ENCODE data around the gene MAGT1. TPM values are rescaled to one million over a fixed set of nuclear protein-coding genes. Genes with fewer than 3 reads are reported as not detected.

MAGT1 gene
- total and polyA plus RNA-seq, 4 donors = 29.0 to 121 (median 58.0) TPM

DNA sequence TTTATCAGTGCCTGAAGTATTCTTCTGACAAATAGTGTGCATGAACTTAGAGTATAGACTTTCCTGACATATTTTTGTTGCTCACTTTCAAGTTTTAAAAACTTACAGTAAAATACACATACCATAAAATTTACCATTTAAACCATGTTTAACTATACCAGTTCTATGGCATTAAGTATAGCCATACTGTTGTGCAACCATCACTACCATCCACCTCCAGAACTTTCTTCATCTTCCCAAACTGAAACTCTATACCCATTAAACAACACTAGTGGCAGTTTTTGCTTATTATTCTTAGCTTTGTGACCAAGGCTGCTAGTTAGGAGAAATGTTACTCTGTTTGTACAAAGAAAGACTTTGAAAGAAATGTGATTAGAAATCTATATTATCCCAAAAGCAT, 41.1 kb upstream of the MAGT1 start:
- DNase-seq (ENCODE audit: low spot score) = no peak
- TF ChIP-seq RAD21 (IDR thresholded peaks at IDR 0.05) = no peak
- no peak for TF ChIP-seq RXRA (IDR thresholded peaks at IDR 0.05)
- TF ChIP-seq HNF4A (conservative IDR thresholded peaks at IDR 0.05) = no peak
- no peak for TF ChIP-seq YY1 (IDR thresholded peaks at IDR 0.05)
- TF ChIP-seq, protein P1, sequence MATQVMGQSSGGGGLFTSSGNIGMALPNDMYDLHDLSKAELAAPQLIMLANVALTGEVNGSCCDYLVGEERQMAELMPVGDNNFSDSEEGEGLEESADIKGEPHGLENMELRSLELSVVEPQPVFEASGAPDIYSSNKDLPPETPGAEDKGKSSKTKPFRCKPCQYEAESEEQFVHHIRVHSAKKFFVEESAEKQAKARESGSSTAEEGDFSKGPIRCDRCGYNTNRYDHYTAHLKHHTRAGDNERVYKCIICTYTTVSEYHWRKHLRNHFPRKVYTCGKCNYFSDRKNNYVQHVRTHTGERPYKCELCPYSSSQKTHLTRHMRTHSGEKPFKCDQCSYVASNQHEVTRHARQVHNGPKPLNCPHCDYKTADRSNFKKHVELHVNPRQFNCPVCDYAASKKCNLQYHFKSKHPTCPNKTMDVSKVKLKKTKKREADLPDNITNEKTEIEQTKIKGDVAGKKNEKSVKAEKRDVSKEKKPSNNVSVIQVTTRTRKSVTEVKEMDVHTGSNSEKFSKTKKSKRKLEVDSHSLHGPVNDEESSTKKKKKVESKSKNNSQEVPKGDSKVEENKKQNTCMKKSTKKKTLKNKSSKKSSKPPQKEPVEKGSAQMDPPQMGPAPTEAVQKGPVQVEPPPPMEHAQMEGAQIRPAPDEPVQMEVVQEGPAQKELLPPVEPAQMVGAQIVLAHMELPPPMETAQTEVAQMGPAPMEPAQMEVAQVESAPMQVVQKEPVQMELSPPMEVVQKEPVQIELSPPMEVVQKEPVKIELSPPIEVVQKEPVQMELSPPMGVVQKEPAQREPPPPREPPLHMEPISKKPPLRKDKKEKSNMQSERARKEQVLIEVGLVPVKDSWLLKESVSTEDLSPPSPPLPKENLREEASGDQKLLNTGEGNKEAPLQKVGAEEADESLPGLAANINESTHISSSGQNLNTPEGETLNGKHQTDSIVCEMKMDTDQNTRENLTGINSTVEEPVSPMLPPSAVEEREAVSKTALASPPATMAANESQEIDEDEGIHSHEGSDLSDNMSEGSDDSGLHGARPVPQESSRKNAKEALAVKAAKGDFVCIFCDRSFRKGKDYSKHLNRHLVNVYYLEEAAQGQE (IDR thresholded peaks at IDR 0.05) = no peak
- no peak for TF ChIP-seq TAF1 (conservative IDR thresholded peaks at IDR 0.05)
- no peak for TF ChIP-seq NR2F2 (IDR thresholded peaks at IDR 0.05)
- TF ChIP-seq FOXA2 (IDR thresholded peaks at IDR 0.05) = no peak
- no peak for TF ChIP-seq SP1 (IDR thresholded peaks at IDR 0.05)
- TF ChIP-seq, protein P2, sequence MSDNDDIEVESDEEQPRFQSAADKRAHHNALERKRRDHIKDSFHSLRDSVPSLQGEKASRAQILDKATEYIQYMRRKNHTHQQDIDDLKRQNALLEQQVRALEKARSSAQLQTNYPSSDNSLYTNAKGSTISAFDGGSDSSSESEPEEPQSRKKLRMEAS (IDR thresholded peaks at IDR 0.05) = no peak
- TF ChIP-seq, protein P3, sequence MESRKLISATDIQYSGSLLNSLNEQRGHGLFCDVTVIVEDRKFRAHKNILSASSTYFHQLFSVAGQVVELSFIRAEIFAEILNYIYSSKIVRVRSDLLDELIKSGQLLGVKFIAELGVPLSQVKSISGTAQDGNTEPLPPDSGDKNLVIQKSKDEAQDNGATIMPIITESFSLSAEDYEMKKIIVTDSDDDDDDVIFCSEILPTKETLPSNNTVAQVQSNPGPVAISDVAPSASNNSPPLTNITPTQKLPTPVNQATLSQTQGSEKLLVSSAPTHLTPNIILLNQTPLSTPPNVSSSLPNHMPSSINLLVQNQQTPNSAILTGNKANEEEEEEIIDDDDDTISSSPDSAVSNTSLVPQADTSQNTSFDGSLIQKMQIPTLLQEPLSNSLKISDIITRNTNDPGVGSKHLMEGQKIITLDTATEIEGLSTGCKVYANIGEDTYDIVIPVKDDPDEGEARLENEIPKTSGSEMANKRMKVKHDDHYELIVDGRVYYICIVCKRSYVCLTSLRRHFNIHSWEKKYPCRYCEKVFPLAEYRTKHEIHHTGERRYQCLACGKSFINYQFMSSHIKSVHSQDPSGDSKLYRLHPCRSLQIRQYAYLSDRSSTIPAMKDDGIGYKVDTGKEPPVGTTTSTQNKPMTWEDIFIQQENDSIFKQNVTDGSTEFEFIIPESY (IDR thresholded peaks at IDR 0.05) = no peak
- no peak for TF ChIP-seq GABPA (IDR thresholded peaks at IDR 0.05 in 1 of 2, conservative IDR thresholded peaks at IDR 0.05 in 1 of 2)
- H3K4me3 ChIP-seq (ENCODE audit: low read depth in 1 of 3, low read length in 3 of 3) = no peak overlapping the region
- no peaks in the 10 kb centered on the region for H3K27me3 ChIP-seq (ENCODE audit: control insufficient read depth in 4 of 4, insufficient read depth in 4 of 4, low read length in 3 of 4)
- H3K9me3 ChIP-seq (ENCODE audit: control insufficient read depth in 4 of 4, low read length in 3 of 4) = no peaks in the 10 kb centered on the region
- no peaks in the 10 kb centered on the region for H3K4me1 ChIP-seq (ENCODE audit: control insufficient read depth in 4 of 4, insufficient read depth in 4 of 4, low read length in 3 of 4)
- no peak overlapping the region for H3K27ac ChIP-seq (ENCODE audit: low read depth in 1 of 2, low read length in 2 of 2)
- H3K9ac ChIP-seq (ENCODE audit: low read depth in 1 of 2, low read length in 2 of 2) = no peak overlapping the region
- H3K36me3 ChIP-seq (ENCODE audit: control insufficient read depth in 4 of 4, insufficient read depth in 3 of 4, low read depth in 1 of 4, low read length in 3 of 4) = no peaks in the 10 kb centered on the region

DNA sequence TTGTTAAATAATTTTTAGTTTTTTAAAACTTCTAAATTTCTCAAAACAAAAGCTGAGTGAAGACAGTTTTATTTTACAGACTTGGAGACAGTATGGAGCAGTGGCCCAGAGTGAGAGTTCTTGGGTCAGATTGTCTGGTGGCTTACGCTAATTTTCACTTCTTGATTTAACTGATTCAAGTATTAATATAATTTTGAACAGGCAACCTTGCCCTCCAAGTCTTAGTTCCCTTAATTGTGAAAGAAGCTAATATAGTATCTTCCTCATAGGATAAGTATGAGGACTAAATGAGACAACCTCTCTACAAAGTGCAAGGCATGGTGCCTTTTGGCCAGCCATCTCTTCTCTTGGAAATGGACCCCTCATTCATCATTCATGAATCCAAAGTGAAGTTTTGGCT, 40.7 kb upstream of the MAGT1 start:
- TF ChIP-seq, protein P1 (IDR thresholded peaks at IDR 0.05) = no peak
- TF ChIP-seq FOXA2 (IDR thresholded peaks at IDR 0.05) (no peak), NR2F2 (IDR thresholded peaks at IDR 0.05) (no peak), HNF4G (IDR thresholded peaks at IDR 0.05) (no peak), RXRA (IDR thresholded peaks at IDR 0.05) (no peak)
- no peaks in the 10 kb centered on the region for H3K9me3 ChIP-seq (ENCODE audit: control insufficient read depth in 4 of 4, low read length in 3 of 4)
- H3K4me3 ChIP-seq (ENCODE audit: low read depth in 1 of 3, low read length in 3 of 3) = no peak overlapping the region
- no peak overlapping the region for H3K27ac ChIP-seq (ENCODE audit: low read depth in 1 of 2, low read length in 2 of 2)
- WGBS = 91% methylated on average over 1 of the region's 1 CpG
- DNase-seq (ENCODE audit: low spot score) = no peak
- H3K9ac ChIP-seq (ENCODE audit: low read depth in 1 of 2, low read length in 2 of 2) = no peak overlapping the region
- H3K4me1 ChIP-seq (ENCODE audit: control insufficient read depth in 4 of 4, insufficient read depth in 4 of 4, low read length in 3 of 4) = no peaks in the 10 kb centered on the region
- no peaks in the 10 kb centered on the region for H3K27me3 ChIP-seq (ENCODE audit: control insufficient read depth in 4 of 4, insufficient read depth in 4 of 4, low read length in 3 of 4)
- no peaks in the 10 kb centered on the region for H3K36me3 ChIP-seq (ENCODE audit: control insufficient read depth in 4 of 4, insufficient read depth in 3 of 4, low read depth in 1 of 4, low read length in 3 of 4)
